IMR-90 (cell line): Measurements from ENCODE around the gene TCP1. TPM values are rescaled to one million over a fixed set of nuclear protein-coding genes. Genes with fewer than 3 reads are reported as not detected.
A peak's percentile ranks its signal among the peaks of the same experiment; 100 is the strongest.

ENCODE experiments used
- ATAC-seq: fragments of 200-7000 bp; cut with Tn5 transposase; 2 replicates; pipeline ENCODE4 v1.9.1; 2020; ENCODE audit warnings: low read depth, mild to moderate bottlenecking, moderate library complexity
- BruUV-seq: library from RNA; stranded (reverse); fragments of 400-500 nt; replicated peaks from 2 replicates; lab custom pipeline; 2021; lab: Mats Ljungman, UMichigan
- CTCF ChIA-PET: fragments of 300-600 bp; formaldehyde crosslinking; extraction: SDS; loops from one replicate; lab custom pipeline; 2021; ENCODE audit warnings: antibody characterized with exemption; lab: Yijun Ruan, JAX
- POLR2A ChIA-PET: fragments of 300-600 bp; sonication (Branson Sonifier 250); formaldehyde crosslinking; loops from one replicate; lab custom pipeline; 2022; ENCODE audit warnings: antibody characterized with exemption; ENCODE audit not compliant: unreplicated experiment; lab: Charles Lee
- DNase-seq: peaks from one replicate; pipeline ENCODE4 v3.0.0; 2013
- H2AFZ ChIP-seq: replicated peaks from 2 replicates; pipeline ENCODE3; 2013; ENCODE audit warnings: low read length, mild to moderate bottlenecking; ENCODE audit not compliant: poor library complexity
- H2AK5ac ChIP-seq: 2 replicates; pipeline ENCODE4 v1.6.1; 2013; ENCODE audit warnings: low read depth, low read length, inconsistent platforms
- H2AK9ac ChIP-seq: replicated peaks from 2 replicates; pipeline ENCODE3; 2013; ENCODE audit warnings: mild to moderate bottlenecking, low read depth, low read length, moderate library complexity; ENCODE audit not compliant: poor library complexity
- H2BK120ac ChIP-seq: 2 replicates; pipeline ENCODE4 v1.6.1; 2013; ENCODE audit warnings: low read depth, low read length, inconsistent platforms
- H2BK15ac ChIP-seq: 3 replicates; pipeline ENCODE4 v1.6.1; 2013; ENCODE audit warnings: low read depth, low read length, inconsistent platforms
- H2BK20ac ChIP-seq: 2 replicates; pipeline ENCODE4 v1.6.1; 2013; ENCODE audit warnings: low read depth, mild to moderate bottlenecking, inconsistent platforms, low read length, moderate library complexity
- H2BK5ac ChIP-seq: 2 replicates; pipeline ENCODE4 v1.6.1; 2013; ENCODE audit warnings: mild to moderate bottlenecking, low read depth, low read length, inconsistent platforms; ENCODE audit not compliant: poor library complexity, severe bottlenecking
- H3K14ac ChIP-seq: replicated peaks from 2 replicates; pipeline ENCODE4 v1.6.1; 2013; ENCODE audit warnings: low read depth, low read length, inconsistent platforms
- H3K18ac ChIP-seq: 2 replicates; pipeline ENCODE4 v1.6.1; 2013; ENCODE audit warnings: low read depth, low read length, control low read depth
- H3K23ac ChIP-seq: 2 replicates; pipeline ENCODE4 v1.6.1; 2013; ENCODE audit warnings: low read depth, low read length, inconsistent platforms
- H3K27ac ChIP-seq: 2 replicates; pipeline ENCODE4 v1.5.1; 2013; ENCODE audit warnings: mild to moderate bottlenecking, control low read depth, low read length; ENCODE audit not compliant: insufficient read depth
- H3K27me3 ChIP-seq: 2 replicates; pipeline ENCODE4 v1.6.1; 2013; ENCODE audit warnings: low read length; ENCODE audit not compliant: control insufficient read depth, insufficient read depth
- H3K36me3 ChIP-seq: 2 replicates; pipeline ENCODE4 v1.6.1; 2013; ENCODE audit warnings: low read length, mixed read lengths; ENCODE audit not compliant: control insufficient read depth, insufficient read depth
- H3K4ac ChIP-seq: 2 replicates; pipeline ENCODE4 v1.6.1; 2013; ENCODE audit warnings: low read depth, low read length, inconsistent platforms
- H3K4me1 ChIP-seq: 2 replicates; pipeline ENCODE4 v1.6.1; 2013; ENCODE audit warnings: low read length, mixed read lengths; ENCODE audit not compliant: control insufficient read depth, insufficient read depth
- H3K4me2 ChIP-seq: 2 replicates; pipeline ENCODE4 v1.6.1; 2013; ENCODE audit warnings: low read depth, mild to moderate bottlenecking, control low read depth, low read length, moderate library complexity
- H3K4me3 ChIP-seq: 2 replicates; pipeline ENCODE4 v1.5.1; 2013; ENCODE audit warnings: low read depth, mild to moderate bottlenecking, control low read depth, low read length, moderate library complexity; ENCODE audit not compliant: insufficient read depth
- H3K56ac ChIP-seq: 2 replicates; pipeline ENCODE4 v1.6.1; 2013; ENCODE audit warnings: low read length, inconsistent platforms; ENCODE audit not compliant: insufficient read depth; ENCODE audit errors: extremely low read depth
- H3K79me1 ChIP-seq, 2 experiments: 2 replicates each; pipeline ENCODE4 v1.6.1; 2013; ENCODE audit warnings: low read length in 2 of 2, inconsistent platforms in 1 of 2, low read depth in 1 of 2
- H3K9ac ChIP-seq: 2 replicates; pipeline ENCODE4 v1.6.1; 2013; ENCODE audit warnings: low read depth, low read length, control low read depth
- H3K9me1 ChIP-seq: 2 replicates; pipeline ENCODE4 v1.6.1; 2013; ENCODE audit warnings: low read length, inconsistent platforms; ENCODE audit not compliant: insufficient read depth
- H3K9me3 ChIP-seq: 2 replicates; pipeline ENCODE4 v1.6.1; 2013; ENCODE audit warnings: low read length; ENCODE audit not compliant: control insufficient read depth, insufficient read depth
- H4K20me1 ChIP-seq: 2 replicates; pipeline ENCODE4 v1.6.1; 2013; ENCODE audit warnings: low read length, inconsistent platforms; ENCODE audit not compliant: insufficient read depth
- H4K5ac ChIP-seq: 2 replicates; pipeline ENCODE4 v1.6.1; 2013; ENCODE audit warnings: mild to moderate bottlenecking, low read depth, low read length, control low read depth
- H4K8ac ChIP-seq, 2 experiments: 2 replicates each; pipeline ENCODE4 v1.6.1; 2013; ENCODE audit warnings: low read depth in 2 of 2, low read length in 2 of 2, control low read depth in 1 of 2, inconsistent platforms in 1 of 2
- H4K91ac ChIP-seq: 2 replicates; pipeline ENCODE4 v1.6.1; 2013; ENCODE audit warnings: low read depth, low read length, inconsistent platforms; ENCODE audit not compliant: insufficient read depth
- POLR2A ChIP-seq: IDR thresholded peaks from 2 replicates; pipeline ENCODE4 v1.6.1; 2012; ENCODE audit warnings: mild to moderate bottlenecking, low read depth, low read length
- WGBS, 2 experiments: methylation state at CpG; one replicate each; pipeline versions ENCODE4 v1.1.5 to v1.1.7; 2013; ENCODE audit warnings: missing lambda C conversion rate in 2 of 2; ENCODE audit not compliant: insufficient read length in 1 of 2; ENCODE audit errors: extremely low coverage in 2 of 2; 5-methylcytosine and 5-hydroxymethylcytosine counted together
- dilution Hi-C: fragments of 300-500 bp; cut with HindIII; formaldehyde crosslinking; loops from one replicate; pipeline ENCODE4 v1.14.3; 2018; ENCODE audit warnings: low sequenced_read_pairs; ENCODE audit not compliant: unreplicated experiment
- in situ Hi-C: fragments of 300-500 bp; cut with MboI; formaldehyde crosslinking; loops from 3 replicates; pipeline ENCODE4 v1.14.3; 2019; ENCODE audit warnings: low sequenced_read_pairs, inconsistent platforms, mixed read lengths
- intact Hi-C: fragments of 100-400 bp; cut with micrococcal nuclease; formaldehyde crosslinking; loops from 2 replicates; pipeline ENCODE4 v1.10.0; 2022
- polyA plus RNA-seq, 3 experiments: library from polyadenylated mRNA; depleted of rRNA; stranded (reverse); fragments of >200 nt; gene quantifications; 2 replicates each; pipeline ENCODE4 v1.2.3, GENCODE V29; 2012; ENCODE audit warnings: low replicate concordance in 1 of 3
- total RNA-seq: library from RNA; depleted of rRNA; stranded (reverse); fragments of >200 nt; gene quantifications from 2 replicates; pipeline ENCODE4 v1.2.3, GENCODE V29; 2012
- TF ChIP-seq, protein P1 (sequence below): conservative IDR thresholded peaks from 2 replicates; pipeline ENCODE4 v1.5.1; 2012; ENCODE audit warnings: mild to moderate bottlenecking, low read depth, low read length, improper control_type of control experiment

The TCP1 gene
- total and polyA plus RNA-seq, 2 of the 4 experiments (the other 2 are of a cell fraction) = 119 to 576 TPM

DNA sequence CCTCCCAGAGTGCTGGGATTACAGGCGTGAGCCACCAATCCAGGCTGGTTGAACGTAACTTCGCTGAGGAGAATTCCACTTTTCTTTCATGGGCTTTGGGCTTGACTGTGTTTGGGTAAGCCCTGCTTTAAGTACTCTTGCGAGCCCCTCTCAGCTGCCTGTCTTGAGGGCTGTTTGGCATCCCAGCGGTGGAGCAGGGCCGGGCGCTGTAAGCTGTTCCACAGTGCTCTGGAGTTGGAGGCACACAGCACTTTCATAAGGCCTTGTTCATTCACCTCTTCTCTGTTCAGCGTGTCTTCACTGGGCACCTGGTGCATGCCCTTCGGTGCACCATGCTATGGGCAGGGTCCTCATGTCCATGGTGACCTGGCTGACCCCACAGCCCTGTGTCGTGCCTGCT is 32.3 kb upstream of the TCP1 start:
- no peak for ATAC-seq
- intact Hi-C loops (no loop called here), dilution Hi-C loops (no loop called here), in situ Hi-C loops (loop anchor here (25.0 kb wide), 1 partner anchor 634 kb away; no protein-coding TSS in a partner anchor)
- Histone ChIP-seq H2BK120ac (no peak overlapping the region), H3K27me3 (peaks cover 27% of the 10 kb centered on the region), H3K9me1 (no peaks in the 10 kb centered on the region; the same call in 1 of the 2 replicates), H3K4ac (no peak overlapping the region), H3K79me1 (no peaks in the 10 kb centered on the region), H4K5ac (no peak overlapping the region), H2BK15ac (no peak overlapping the region), H3K9ac (no peak overlapping the region), H2BK20ac (no peak overlapping the region), H3K9me3 (peaks cover 2% of the 10 kb centered on the region; the same call in 1 of the 2 replicates), H3K14ac (no peak overlapping the region), H2AFZ (peak overlapping the region; percentile 51), H3K4me2 (no peak overlapping the region), H3K23ac (no peak overlapping the region), H3K56ac (no peak overlapping the region), H3K4me1 (peaks cover 2% of the 10 kb centered on the region; the same call in 1 of the 2 replicates), H4K91ac (no peak overlapping the region), H3K27ac (no peak overlapping the region), H4K8ac (no peak overlapping the region), H2AK9ac (no peak overlapping the region), H2AK5ac (no peak overlapping the region), H4K20me1 (no peaks in the 10 kb centered on the region), H3K36me3 (no peaks in the 10 kb centered on the region), H3K18ac (no peak overlapping the region), H3K4me3 (no peak overlapping the region), H2BK5ac (no peak overlapping the region)
- CTCF ChIA-PET = no interaction called here
- WGBS, 2 experiments = 77% methylated on average over 7 of the region's 10 CpGs; no CpG with 5 or more reads in 1 of the 2 experiments
- TF ChIP-seq, protein P1, sequence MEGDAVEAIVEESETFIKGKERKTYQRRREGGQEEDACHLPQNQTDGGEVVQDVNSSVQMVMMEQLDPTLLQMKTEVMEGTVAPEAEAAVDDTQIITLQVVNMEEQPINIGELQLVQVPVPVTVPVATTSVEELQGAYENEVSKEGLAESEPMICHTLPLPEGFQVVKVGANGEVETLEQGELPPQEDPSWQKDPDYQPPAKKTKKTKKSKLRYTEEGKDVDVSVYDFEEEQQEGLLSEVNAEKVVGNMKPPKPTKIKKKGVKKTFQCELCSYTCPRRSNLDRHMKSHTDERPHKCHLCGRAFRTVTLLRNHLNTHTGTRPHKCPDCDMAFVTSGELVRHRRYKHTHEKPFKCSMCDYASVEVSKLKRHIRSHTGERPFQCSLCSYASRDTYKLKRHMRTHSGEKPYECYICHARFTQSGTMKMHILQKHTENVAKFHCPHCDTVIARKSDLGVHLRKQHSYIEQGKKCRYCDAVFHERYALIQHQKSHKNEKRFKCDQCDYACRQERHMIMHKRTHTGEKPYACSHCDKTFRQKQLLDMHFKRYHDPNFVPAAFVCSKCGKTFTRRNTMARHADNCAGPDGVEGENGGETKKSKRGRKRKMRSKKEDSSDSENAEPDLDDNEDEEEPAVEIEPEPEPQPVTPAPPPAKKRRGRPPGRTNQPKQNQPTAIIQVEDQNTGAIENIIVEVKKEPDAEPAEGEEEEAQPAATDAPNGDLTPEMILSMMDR = no peak
- no peak for TF ChIP-seq POLR2A
- DNase-seq = no peak
- BruUV-seq = no TSS peak
- POLR2A ChIA-PET = no interaction called here
